AG04450 (cell line): ENCODE results near the gene CDH4. TPM values are rescaled to one million over a fixed set of nuclear protein-coding genes. Genes with fewer than 3 reads are reported as not detected.

Experiments
- CTCF ChIA-PET: fragments of 300-600, 350-600 bp; formaldehyde crosslinking; extraction: SDS; loops from one replicate; lab custom pipeline; 2022; ENCODE audit warnings: antibody characterized with exemption, inconsistent platforms; lab: Charles Lee
- POLR2A ChIA-PET: fragments of 350-600 bp; formaldehyde crosslinking; extraction: SDS; loops from one replicate; lab custom pipeline; 2021; ENCODE audit warnings: antibody characterized with exemption, inconsistent platforms; lab: Yijun Ruan, JAX
- DNase-seq: peaks from one replicate; pipeline ENCODE4 v3.0.0-alpha.2; 2011; ENCODE audit warnings: low read depth, low spot score
- H3K27ac ChIP-seq: one replicate; pipeline ENCODE4 v1.5.1; 2012; ENCODE audit warnings: low read depth, low read length, control low read depth
- H3K27me3 ChIP-seq: one replicate; pipeline ENCODE4 v1.6.0; 2012; ENCODE audit warnings: low read length; ENCODE audit not compliant: control insufficient read depth, insufficient read depth
- H3K4me3 ChIP-seq: 2 replicates; pipeline ENCODE4 v1.5.1; 2011; ENCODE audit warnings: mild to moderate bottlenecking, low read depth, low read length, control low read depth
- H3K9me3 ChIP-seq: 2 replicates; pipeline ENCODE4 v1.5.1; 2012; ENCODE audit warnings: low read length; ENCODE audit not compliant: control insufficient read depth, insufficient read depth
- polyA plus RNA-seq: library from polyadenylated mRNA; depleted of rRNA; stranded (reverse); fragments of >200 nt; gene quantifications from 2 replicates; pipeline ENCODE4 v1.2.3, GENCODE V29; 2011
- TF ChIP-seq, protein P1 (sequence below): IDR thresholded peaks from 2 replicates; pipeline ENCODE4 v1.5.1; 2011; ENCODE audit warnings: low read depth, low read length, control low read depth, inconsistent platforms

The CDH4 gene
- polyA plus RNA-seq, 1 experiment, result 1.6 TPM

GRCh38 chr20:61976263-61976643 lies 724.2 kb downstream of the CDH4 start:
- no peaks in the 10 kb centered on the region for H3K27me3 ChIP-seq
- CTCF ChIA-PET, result interaction anchor here (0.7 kb wide), 1 partner anchor 180 kb away, joined by 10 read pairs; no protein-coding TSS in a partner anchor
- POLR2A ChIA-PET, result no interaction called here
- no peak overlapping the region for H3K27ac ChIP-seq
- peaks cover 10% of the 10 kb centered on the region for H3K9me3 ChIP-seq
- TF ChIP-seq, protein P1, sequence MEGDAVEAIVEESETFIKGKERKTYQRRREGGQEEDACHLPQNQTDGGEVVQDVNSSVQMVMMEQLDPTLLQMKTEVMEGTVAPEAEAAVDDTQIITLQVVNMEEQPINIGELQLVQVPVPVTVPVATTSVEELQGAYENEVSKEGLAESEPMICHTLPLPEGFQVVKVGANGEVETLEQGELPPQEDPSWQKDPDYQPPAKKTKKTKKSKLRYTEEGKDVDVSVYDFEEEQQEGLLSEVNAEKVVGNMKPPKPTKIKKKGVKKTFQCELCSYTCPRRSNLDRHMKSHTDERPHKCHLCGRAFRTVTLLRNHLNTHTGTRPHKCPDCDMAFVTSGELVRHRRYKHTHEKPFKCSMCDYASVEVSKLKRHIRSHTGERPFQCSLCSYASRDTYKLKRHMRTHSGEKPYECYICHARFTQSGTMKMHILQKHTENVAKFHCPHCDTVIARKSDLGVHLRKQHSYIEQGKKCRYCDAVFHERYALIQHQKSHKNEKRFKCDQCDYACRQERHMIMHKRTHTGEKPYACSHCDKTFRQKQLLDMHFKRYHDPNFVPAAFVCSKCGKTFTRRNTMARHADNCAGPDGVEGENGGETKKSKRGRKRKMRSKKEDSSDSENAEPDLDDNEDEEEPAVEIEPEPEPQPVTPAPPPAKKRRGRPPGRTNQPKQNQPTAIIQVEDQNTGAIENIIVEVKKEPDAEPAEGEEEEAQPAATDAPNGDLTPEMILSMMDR, result no peak
- no peak overlapping the region for H3K4me3 ChIP-seq
- no peak for DNase-seq

DNA sequence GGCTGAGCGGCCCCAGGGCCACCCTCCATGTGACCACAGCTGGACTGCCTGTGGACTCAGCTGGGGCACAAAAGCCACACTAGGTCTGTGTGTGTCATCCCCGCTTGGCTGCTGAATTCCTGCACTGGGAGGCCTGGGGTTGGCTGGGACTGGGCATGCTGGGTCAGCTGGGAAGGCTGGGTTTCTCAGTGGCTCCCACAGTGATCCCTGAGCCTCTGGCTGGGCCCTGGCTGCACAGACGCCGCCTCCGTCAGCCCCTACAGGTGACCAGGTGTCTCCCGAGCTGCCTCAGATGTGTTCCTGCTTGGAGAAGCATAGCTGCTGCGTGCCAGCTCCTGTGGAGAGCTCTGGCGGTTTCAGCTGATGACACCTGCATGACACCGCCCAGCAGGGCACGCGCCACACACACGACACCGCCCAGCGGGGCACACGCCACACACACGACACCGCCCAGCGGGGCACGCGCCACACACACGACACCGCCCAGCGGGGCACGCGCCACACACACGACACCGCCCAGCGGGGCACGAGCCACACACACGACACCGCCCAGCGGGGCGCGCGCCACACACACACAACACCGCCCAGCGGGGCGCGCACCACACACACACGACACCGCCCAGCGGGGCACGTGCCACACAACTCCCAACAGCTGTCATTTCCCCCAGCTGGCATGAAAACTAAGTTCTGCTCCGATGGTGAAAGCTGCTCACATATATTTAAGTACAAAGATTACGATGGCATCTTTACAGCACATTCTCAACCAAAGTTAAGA lies 724.8 kb downstream of the CDH4 start:
- ChIA-PET CTCF (interaction anchor here (0.7 kb wide), 1 partner anchor 180 kb away, joined by 10 read pairs; no protein-coding TSS in a partner anchor), POLR2A (no interaction called here)
- DNase-seq, result no peak
- Histone ChIP-seq H3K27ac (no peak overlapping the region), H3K27me3 (no peaks in the 10 kb centered on the region), H3K9me3 (peaks cover 10% of the 10 kb centered on the region), H3K4me3 (no peak overlapping the region)
- TF ChIP-seq, protein P1, result no peak

- Histone ChIP-seq H3K27me3 (no peaks in the 10 kb centered on the region), H3K9me3 (peaks cover 7% of the 10 kb centered on the region), H3K4me3 (no peak overlapping the region), H3K27ac (no peak overlapping the region)
- ChIA-PET CTCF (no interaction called here), POLR2A (no interaction called here)
- no peak for DNase-seq
- TF ChIP-seq, protein P1, result no peak
Observed at GRCh38 chr20:61977419-61977786, 725.3 kb downstream of the CDH4 start.

- H3K9me3 ChIP-seq, result peaks cover 4% of the 10 kb centered on the region; the same call in 1 of the 2 replicates
- H3K4me3 ChIP-seq, result no peak overlapping the region
- TF ChIP-seq, protein P1, result no peak
- H3K27me3 ChIP-seq, result no peaks in the 10 kb centered on the region
- no peak overlapping the region for H3K27ac ChIP-seq
- ChIA-PET POLR2A (no interaction called here), CTCF (no interaction called here)
- DNase-seq, result no peak
Observed at GRCh38 chr20:61978491-61978890, 726.4 kb downstream of the CDH4 start.

DNA sequence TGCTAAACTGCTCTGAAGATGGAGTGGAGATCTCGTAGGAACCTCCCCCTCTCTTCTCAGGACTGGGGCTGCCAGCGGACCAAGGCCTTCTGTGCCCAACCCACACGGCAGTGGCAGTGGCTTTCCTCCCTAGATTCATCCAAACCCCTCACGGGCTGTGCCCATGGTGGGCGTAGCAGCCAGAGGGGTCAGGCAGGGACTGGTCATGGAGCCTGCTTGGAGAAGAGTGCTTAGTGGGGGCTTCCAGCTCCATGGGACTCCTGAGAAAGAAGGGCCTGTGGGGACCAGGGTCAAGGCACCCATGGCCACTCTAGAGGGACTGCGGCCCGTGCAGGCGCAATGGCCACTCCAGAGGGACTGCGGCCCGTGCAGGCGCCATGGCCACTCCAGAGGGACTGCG lies 727.0 kb downstream of the CDH4 start:
- H3K4me3 ChIP-seq, result no peak overlapping the region
- H3K27me3 ChIP-seq, result no peaks in the 10 kb centered on the region
- CTCF ChIA-PET, result no interaction called here
- no peak overlapping the region for H3K27ac ChIP-seq
- DNase-seq, result no peak
- H3K9me3 ChIP-seq, result peaks cover 4% of the 10 kb centered on the region; the same call in 1 of the 2 replicates
- TF ChIP-seq, protein P1, result no peak
- POLR2A ChIA-PET, result no interaction called here
